Measurements from ENCODE around the gene PUM1. TPM values are rescaled to one million over a fixed set of nuclear protein-coding genes. Genes with fewer than 3 reads are reported as not detected.

Gene PUM1
- total RNA-seq, 2 donors from 2014 or later: 207 to 210 TPM

GRCh38 chr1:31072304-31072746, 6.8 kb upstream of the PUM1 start:
- no peak overlapping the region for H3K4me3 Mint-ChIP-seq
- WGBS, 2 experiments (ENCODE audit: insufficient coverage in 1 of 2, insufficient read length in 1 of 2): 35 to 43% methylated on average over 3 to 4 of the region's 4 CpGs

GRCh38 chr1:31069392-31069791, 3.9 kb upstream of the PUM1 start:
- Histone ChIP-seq H3K36me3 (ENCODE audit: control insufficient read depth, insufficient read depth, low read length) (no peaks in the 10 kb centered on the region), H3K4me1 (ENCODE audit: control insufficient read depth, insufficient read depth, low read length) (peaks cover 2% of the 10 kb centered on the region), H3K27ac (ENCODE audit: low read depth, low read length) (no peak overlapping the region), H3K27me3 (ENCODE audit: control insufficient read depth, insufficient read depth, low read length, poor library complexity, severe bottlenecking) (no peaks in the 10 kb centered on the region), H3K4me3 (ENCODE audit: low read length) (no peak overlapping the region), H3K9me3 (ENCODE audit: control insufficient read depth, low read length) (no peaks in the 10 kb centered on the region), H3K9ac (ENCODE audit: extremely low read depth, low read length, poor library complexity, severe bottlenecking) (no peak overlapping the region)
- no peak for TF ChIP-seq CTCF (conservative IDR thresholded peaks at IDR 0.05)
- 87 to 91% methylated on average over 6 to 9 of the region's 9 CpGs for WGBS, 2 experiments (ENCODE audit: insufficient coverage in 1 of 2, insufficient read length in 1 of 2)
- no peak overlapping the region for H3K4me3 Mint-ChIP-seq
- H3K9me3 Mint-ChIP-seq: no peaks in the 10 kb centered on the region
- DNase-seq: no peak
- no peaks in the 10 kb centered on the region for H3K27me3 Mint-ChIP-seq (ENCODE audit: insufficient read depth)
- H3K27ac Mint-ChIP-seq: no peak overlapping the region
- peaks cover 12% of the 10 kb centered on the region for H3K4me1 Mint-ChIP-seq
- H3K36me3 Mint-ChIP-seq (ENCODE audit: low read depth): no peaks in the 10 kb centered on the region

More at GRCh38 chr1:31072304-31072746, 6.8 kb upstream of the PUM1 start:
- peak; percentile 83 for DNase-seq
- H3K36me3 ChIP-seq (ENCODE audit: control insufficient read depth, insufficient read depth, low read length): no peaks in the 10 kb centered on the region
- H3K9me3 ChIP-seq (ENCODE audit: control insufficient read depth, low read length): no peaks in the 10 kb centered on the region
- no peaks in the 10 kb centered on the region for H3K27me3 Mint-ChIP-seq (ENCODE audit: insufficient read depth)
- no peak overlapping the region for H3K9ac ChIP-seq (ENCODE audit: extremely low read depth, low read length, poor library complexity, severe bottlenecking)
- H3K4me1 Mint-ChIP-seq: peaks cover 12% of the 10 kb centered on the region
- no peaks in the 10 kb centered on the region for H3K36me3 Mint-ChIP-seq (ENCODE audit: low read depth)
- H3K9me3 Mint-ChIP-seq: no peaks in the 10 kb centered on the region
- H3K4me3 ChIP-seq (ENCODE audit: low read length): no peak overlapping the region
- no peak overlapping the region for H3K27ac ChIP-seq (ENCODE audit: low read depth, low read length)
- no peaks in the 10 kb centered on the region for H3K27me3 ChIP-seq (ENCODE audit: control insufficient read depth, insufficient read depth, low read length, poor library complexity, severe bottlenecking)
- no peak for TF ChIP-seq CTCF (conservative IDR thresholded peaks at IDR 0.05)
- H3K4me1 ChIP-seq (ENCODE audit: control insufficient read depth, insufficient read depth, low read length): peaks cover 2% of the 10 kb centered on the region
- peak overlapping the region; percentile 63 for H3K27ac Mint-ChIP-seq

DNA sequence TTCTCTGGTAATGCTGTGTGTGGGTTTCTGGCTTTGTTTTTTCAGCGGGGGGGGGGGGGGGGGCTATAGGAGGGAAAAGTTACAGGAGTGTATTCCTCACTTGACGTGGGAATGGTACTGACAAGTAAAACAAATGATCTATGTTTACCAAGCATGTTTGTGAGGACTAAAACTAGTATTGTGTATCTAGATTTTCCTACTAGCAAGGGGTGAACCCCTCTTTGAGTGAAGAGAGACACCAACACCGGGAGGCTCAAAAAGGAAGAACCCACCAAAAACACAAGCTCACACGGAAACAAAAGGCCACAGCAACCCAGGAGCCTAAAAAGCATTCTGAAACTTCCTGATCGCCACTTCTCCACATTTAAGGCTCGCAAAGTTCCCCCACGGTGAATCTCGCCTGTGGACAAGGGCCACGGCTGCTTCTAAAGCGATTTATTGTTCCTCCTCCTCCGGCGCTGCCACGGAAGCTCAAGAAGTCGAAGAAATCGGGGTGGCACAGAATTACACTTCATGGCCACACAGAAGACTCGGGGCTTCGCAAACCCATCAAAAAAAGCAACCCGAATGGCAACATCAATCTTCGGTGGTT, 703 bp downstream of the PUM1 start:
- Mint-ChIP-seq H3K9me3 (no peaks in the 10 kb centered on the region), H3K4me1 (peaks cover 6% of the 10 kb centered on the region), H3K4me3 (peak overlapping the region; percentile 97), H3K27ac (peak overlapping the region; percentile 99), H3K27me3 (ENCODE audit: insufficient read depth) (no peaks in the 10 kb centered on the region), H3K36me3 (ENCODE audit: low read depth) (peaks cover 2% of the 10 kb centered on the region)
- H3K9me3 ChIP-seq (ENCODE audit: control insufficient read depth, low read length): no peaks in the 10 kb centered on the region
- no peak for TF ChIP-seq CTCF (conservative IDR thresholded peaks at IDR 0.05)
- no peaks in the 10 kb centered on the region for H3K27me3 ChIP-seq (ENCODE audit: control insufficient read depth, insufficient read depth, low read length, poor library complexity, severe bottlenecking)
- peak overlapping the region; percentile 100 for H3K9ac ChIP-seq (ENCODE audit: extremely low read depth, low read length, poor library complexity, severe bottlenecking)
- H3K4me1 ChIP-seq (ENCODE audit: control insufficient read depth, insufficient read depth, low read length): no peaks in the 10 kb centered on the region
- H3K27ac ChIP-seq (ENCODE audit: low read depth, low read length): peak overlapping the region; percentile 100
- no peak for DNase-seq
- H3K4me3 ChIP-seq (ENCODE audit: low read length): peak overlapping the region; percentile 100
- WGBS, 2 experiments (ENCODE audit: insufficient coverage in 1 of 2, insufficient read length in 1 of 2): 0% methylated on average over 9 to 19 of the region's 19 CpGs
- peaks cover 6% of the 10 kb centered on the region for H3K36me3 ChIP-seq (ENCODE audit: control insufficient read depth, insufficient read depth, low read length)
